Activated CD8-positive, alpha-beta T cell treated with anti-CD3 and anti-CD28 coated beads, Interleukin-2, amount 10 ng/mL, durations not matched to agents 7 days and 5 days (primary cell): ENCODE results near the gene JPH3. TPM values are rescaled to one million over a fixed set of nuclear protein-coding genes. Genes with fewer than 3 reads are reported as not detected.

Source experiments
- ATAC-seq: fragments of 150-1000 bp; cut with Tn5 transposase; one replicate; pipeline ENCODE4 v1.10.0; 2021; ENCODE audit warnings: moderate library complexity
- CTCF ChIA-PET: fragments of 350-600 bp; sonication (Branson Sonifier 250); formaldehyde crosslinking; loops from one replicate; lab custom pipeline; 2021; ENCODE audit warnings: antibody characterized with exemption; lab: Charles Lee
- POLR2A ChIA-PET: fragments of 350-600 bp; sonication (Branson Sonifier 250); formaldehyde crosslinking; loops from one replicate; lab custom pipeline; 2021; ENCODE audit warnings: antibody characterized with exemption; lab: Charles Lee
- DNase-seq: peaks from one replicate; pipeline ENCODE4 v3.0.0-alpha.2; 2020
- H3K27ac Mint-ChIP-seq: one replicate; pipeline ENCODE4 v1.8.0; 2021; ENCODE audit warnings: mild to moderate bottlenecking, mixed read lengths
- H3K27me3 Mint-ChIP-seq: one replicate; pipeline ENCODE4 v1.8.0; 2021; ENCODE audit warnings: low read depth, mixed read lengths
- H3K36me3 Mint-ChIP-seq: one replicate; pipeline ENCODE4 v1.8.0; 2021; ENCODE audit warnings: low read depth, mixed read lengths
- H3K4me1 Mint-ChIP-seq: one replicate; pipeline ENCODE4 v1.8.0; 2021; ENCODE audit warnings: low read depth, mixed read lengths
- H3K4me3 Mint-ChIP-seq: one replicate; pipeline ENCODE4 v1.8.0; 2021; ENCODE audit warnings: mild to moderate bottlenecking, mixed read lengths
- H3K9me3 Mint-ChIP-seq: one replicate; pipeline ENCODE4 v1.8.0; 2022; ENCODE audit warnings: mixed read lengths; ENCODE audit not compliant: insufficient read depth
- total RNA-seq, 2 experiments: library from RNA; stranded (reverse); gene quantifications; one replicate each; pipeline ENCODE4 v1.2.3, GENCODE V29; 2021

Gene JPH3
- total RNA-seq, 2 experiments from 2014 or later: not detected

- Mint-ChIP-seq H3K36me3 (peaks cover 43% of the 10 kb centered on the region), H3K4me1 (peaks cover 30% of the 10 kb centered on the region)
- POLR2A ChIA-PET: interaction anchor here (1.1 kb wide), 1 partner anchor 59 kb away, joined by 4 read pairs; the partner anchor contains the start of gene KLHDC4
These were observed 104.1 kb downstream of the JPH3 start for GRCh38 chr16:87706278-87707000.

GRCh38 chr16:87707097-87707496, 104.8 kb downstream of the JPH3 start:
- POLR2A ChIA-PET: no interaction called here
- ATAC-seq: no peak
- CTCF ChIA-PET: no interaction called here
- DNase-seq: no peak
- Mint-ChIP-seq H3K4me3 (no peak overlapping the region), H3K9me3 (no peaks in the 10 kb centered on the region), H3K36me3 (peaks cover 39% of the 10 kb centered on the region), H3K27ac (no peak overlapping the region), H3K4me1 (peaks cover 24% of the 10 kb centered on the region), H3K27me3 (no peaks in the 10 kb centered on the region)

More at GRCh38 chr16:87706278-87707000, 104.1 kb downstream of the JPH3 start:
- H3K4me3 Mint-ChIP-seq: no peak overlapping the region
- CTCF ChIA-PET: no interaction called here
- H3K27me3 Mint-ChIP-seq: no peaks in the 10 kb centered on the region
- no peak for ATAC-seq
- no peak for DNase-seq
- H3K9me3 Mint-ChIP-seq: no peaks in the 10 kb centered on the region
- no peak overlapping the region for H3K27ac Mint-ChIP-seq

- Mint-ChIP-seq H3K9me3 (no peaks in the 10 kb centered on the region), H3K4me1 (peaks cover 19% of the 10 kb centered on the region), H3K27ac (no peak overlapping the region), H3K36me3 (peaks cover 37% of the 10 kb centered on the region), H3K4me3 (no peak overlapping the region), H3K27me3 (no peaks in the 10 kb centered on the region)
- ATAC-seq: no peak
- ChIA-PET CTCF (no interaction called here), POLR2A (no interaction called here)
- DNase-seq: no peak
These were observed 105.6 kb downstream of the JPH3 start for GRCh38 chr16:87707714-87708580.

GRCh38 chr16:87708881-87709638, 106.8 kb downstream of the JPH3 start:
- peaks cover 37% of the 10 kb centered on the region for H3K36me3 Mint-ChIP-seq
- peaks cover 19% of the 10 kb centered on the region for H3K4me1 Mint-ChIP-seq
- no peak overlapping the region for H3K27ac Mint-ChIP-seq
- no peaks in the 10 kb centered on the region for H3K9me3 Mint-ChIP-seq
- DNase-seq (no peak), ATAC-seq (no peak)
- H3K27me3 Mint-ChIP-seq: no peaks in the 10 kb centered on the region
- POLR2A ChIA-PET: no interaction called here
- no peak overlapping the region for H3K4me3 Mint-ChIP-seq
- CTCF ChIA-PET: no interaction called here

GRCh38 chr16:87709677-87710076, 107.4 kb downstream of the JPH3 start:
- no peak overlapping the region for H3K4me3 Mint-ChIP-seq
- DNase-seq (no peak), ATAC-seq (no peak)
- H3K36me3 Mint-ChIP-seq: peaks cover 39% of the 10 kb centered on the region
- no peaks in the 10 kb centered on the region for H3K27me3 Mint-ChIP-seq
- ChIA-PET POLR2A (interaction anchor here (1.2 kb wide), 1 partner anchor 8 kb away, joined by 3 read pairs; no protein-coding TSS in a partner anchor), CTCF (no interaction called here)
- H3K4me1 Mint-ChIP-seq: peaks cover 22% of the 10 kb centered on the region
- H3K27ac Mint-ChIP-seq: no peak overlapping the region
- H3K9me3 Mint-ChIP-seq: no peaks in the 10 kb centered on the region

GRCh38 chr16:87710887-87711286, 108.6 kb downstream of the JPH3 start:
- H3K4me3 Mint-ChIP-seq: no peak overlapping the region
- H3K9me3 Mint-ChIP-seq: no peaks in the 10 kb centered on the region
- ATAC-seq (no peak), DNase-seq (no peak)
- H3K27me3 Mint-ChIP-seq: no peaks in the 10 kb centered on the region
- POLR2A ChIA-PET: interaction anchor here (1.2 to 1.5 kb wide), 2 partner anchors 10 to 55 kb away, joined by 3 read pairs; partner anchors contain the start of gene KLHDC4
- no peak overlapping the region for H3K27ac Mint-ChIP-seq
- peaks cover 44% of the 10 kb centered on the region for H3K36me3 Mint-ChIP-seq
- CTCF ChIA-PET: interaction anchor here (1.3 kb wide), 1 partner anchor 75 kb away, joined by 3 read pairs; no protein-coding TSS in a partner anchor
- H3K4me1 Mint-ChIP-seq: peaks cover 21% of the 10 kb centered on the region

GRCh38 chr16:87712184-87712762, 110.0 kb downstream of the JPH3 start:
- ChIA-PET CTCF (no interaction called here), POLR2A (no interaction called here)
- no peak overlapping the region for H3K27ac Mint-ChIP-seq
- H3K27me3 Mint-ChIP-seq: no peaks in the 10 kb centered on the region
- no peak for DNase-seq
- peaks cover 49% of the 10 kb centered on the region for H3K36me3 Mint-ChIP-seq
- H3K4me3 Mint-ChIP-seq: no peak overlapping the region
- no peaks in the 10 kb centered on the region for H3K9me3 Mint-ChIP-seq
- no peak for ATAC-seq
- H3K4me1 Mint-ChIP-seq: peaks cover 21% of the 10 kb centered on the region

GRCh38 chr16:87713451-87714229, 111.3 kb downstream of the JPH3 start:
- DNase-seq: peak; percentile 83
- Mint-ChIP-seq H3K36me3 (peaks cover 48% of the 10 kb centered on the region), H3K4me3 (peak overlapping the region; percentile 22), H3K9me3 (no peaks in the 10 kb centered on the region), H3K27me3 (no peaks in the 10 kb centered on the region), H3K4me1 (peaks cover 25% of the 10 kb centered on the region), H3K27ac (peak overlapping the region; percentile 89)
- POLR2A ChIA-PET: interaction anchor here (0.7 to 1.0 kb wide), 2 partner anchors 20 to 243 kb away, joined by 3 read pairs; no protein-coding TSS in a partner anchor
- CTCF ChIA-PET: interaction anchor here (1.4 kb wide), 1 partner anchor 52 kb away, joined by 4 read pairs; the partner anchor contains the start of gene KLHDC4
- peak; percentile 88 for ATAC-seq

GRCh38 chr16:87715231-87715630, 112.9 kb downstream of the JPH3 start:
- POLR2A ChIA-PET: no interaction called here
- Mint-ChIP-seq H3K36me3 (peaks cover 56% of the 10 kb centered on the region), H3K4me3 (no peak overlapping the region), H3K4me1 (peaks cover 27% of the 10 kb centered on the region), H3K27me3 (no peaks in the 10 kb centered on the region), H3K9me3 (no peaks in the 10 kb centered on the region), H3K27ac (peak overlapping the region; percentile 43)
- no peak for DNase-seq
- CTCF ChIA-PET: no interaction called here
- no peak for ATAC-seq

GRCh38 chr16:87715658-87716057, 113.3 kb downstream of the JPH3 start:
- Mint-ChIP-seq H3K9me3 (no peaks in the 10 kb centered on the region), H3K27ac (peak overlapping the region; percentile 43), H3K36me3 (peaks cover 56% of the 10 kb centered on the region), H3K4me3 (no peak overlapping the region), H3K4me1 (peaks cover 27% of the 10 kb centered on the region), H3K27me3 (no peaks in the 10 kb centered on the region)
- ATAC-seq: no peak
- no peak for DNase-seq
- ChIA-PET POLR2A (no interaction called here), CTCF (no interaction called here)
